Gastroesophageal sphincter (tissue), 4 donors: ENCODE results near the gene OLFML3. TPM values are rescaled to one million over a fixed set of nuclear protein-coding genes. Genes with fewer than 3 reads are reported as not detected.
A peak's percentile ranks its signal among the peaks of the same experiment; 100 is the strongest.

Experiments used
- ATAC-seq: fragments of 150-250 bp; one replicate; pipeline ENCODE4 v1.9.1; 2016; ENCODE audit warnings: mild to moderate bottlenecking, moderate library complexity
- H3K27ac ChIP-seq, 4 donors: fragments of 200-600 bp; sonication (generic) in 3 of 4; 1 replicate in 3 of 4; 2 replicates in 1 of 4; pipeline ENCODE4 v1.5.1; 2016 to 2019
- H3K27me3 ChIP-seq: fragments of 200-600 bp; sonication (generic); one replicate; pipeline ENCODE4 v1.5.1; 2019
- H3K36me3 ChIP-seq, 2 donors: fragments of 200-600 bp; sonication (generic); one replicate each; pipeline ENCODE4 v1.5.1; 2019; ENCODE audit warnings: control low read depth in 1 of 2
- H3K4me1 ChIP-seq, 3 donors: fragments of 200-600 bp; sonication (generic); 1 replicate in 2 of 3; 2 replicates in 1 of 3; pipeline ENCODE4 v1.5.1; 2016 to 2019; ENCODE audit warnings: control low read depth in 2 of 3
- H3K4me3 ChIP-seq, 2 donors: fragments of 200-600 bp; sonication (generic); one replicate each; pipeline ENCODE4 v1.5.1; 2019; ENCODE audit warnings: mild to moderate bottlenecking in 1 of 2, moderate library complexity in 1 of 2
- H3K9me3 ChIP-seq, 3 donors: fragments of 200-600 bp; sonication (generic); one replicate each; pipeline ENCODE4 v1.5.1; 2017 to 2019; ENCODE audit warnings: control low read depth in 2 of 3
- EP300 ChIP-seq: sonication (generic); formaldehyde crosslinking; IDR thresholded peaks from one replicate; pipeline ENCODE4 v1.6.1; 2017; ENCODE audit warnings: antibody characterized with exemption, mild to moderate bottlenecking
- POLR2A ChIP-seq, 2 donors: fragments of 450-650 bp; IDR thresholded peaks; one replicate each; pipeline ENCODE4 v1.6.1; 2017; ENCODE audit warnings: antibody characterized with exemption in 2 of 2, mild to moderate bottlenecking in 2 of 2, moderate library complexity in 1 of 2
- POLR2AphosphoS5 ChIP-seq: sonication (generic); formaldehyde crosslinking; IDR thresholded peaks from one replicate; pipeline ENCODE4 v1.6.1; 2017; ENCODE audit warnings: antibody characterized with exemption
- WGBS, 2 donors: methylation state at CpG; one replicate each; pipeline ENCODE4 v1.1.5; 2018; ENCODE audit warnings: low coverage in 1 of 2; 5-methylcytosine and 5-hydroxymethylcytosine counted together
- total RNA-seq, 4 donors: library from RNA; depleted of rRNA; stranded (reverse); fragments of >200 nt; gene quantifications; one replicate each; pipeline ENCODE4 v1.1.0, GENCODE V29; 2016
- TF ChIP-seq, protein P1 (sequence below), 4 experiments: fragments of 200-600 bp in 2 of 4; fragments of 450-650 bp in 2 of 4; sonication (generic) in 1 of 4; IDR thresholded peaks; one replicate each; pipeline ENCODE4 v1.5.1; 2017 to 2019; ENCODE audit warnings: antibody characterized with exemption in 4 of 4, mild to moderate bottlenecking in 2 of 4, moderate library complexity in 2 of 4

Gene OLFML3, protein sequence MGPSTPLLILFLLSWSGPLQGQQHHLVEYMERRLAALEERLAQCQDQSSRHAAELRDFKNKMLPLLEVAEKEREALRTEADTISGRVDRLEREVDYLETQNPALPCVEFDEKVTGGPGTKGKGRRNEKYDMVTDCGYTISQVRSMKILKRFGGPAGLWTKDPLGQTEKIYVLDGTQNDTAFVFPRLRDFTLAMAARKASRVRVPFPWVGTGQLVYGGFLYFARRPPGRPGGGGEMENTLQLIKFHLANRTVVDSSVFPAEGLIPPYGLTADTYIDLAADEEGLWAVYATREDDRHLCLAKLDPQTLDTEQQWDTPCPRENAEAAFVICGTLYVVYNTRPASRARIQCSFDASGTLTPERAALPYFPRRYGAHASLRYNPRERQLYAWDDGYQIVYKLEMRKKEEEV
- 100 to 1,000 TPM in 1 of 4 donors, 10 to 100 TPM in 3; 62.4 to 155 (median 65.5) TPM for total RNA-seq

DNA sequence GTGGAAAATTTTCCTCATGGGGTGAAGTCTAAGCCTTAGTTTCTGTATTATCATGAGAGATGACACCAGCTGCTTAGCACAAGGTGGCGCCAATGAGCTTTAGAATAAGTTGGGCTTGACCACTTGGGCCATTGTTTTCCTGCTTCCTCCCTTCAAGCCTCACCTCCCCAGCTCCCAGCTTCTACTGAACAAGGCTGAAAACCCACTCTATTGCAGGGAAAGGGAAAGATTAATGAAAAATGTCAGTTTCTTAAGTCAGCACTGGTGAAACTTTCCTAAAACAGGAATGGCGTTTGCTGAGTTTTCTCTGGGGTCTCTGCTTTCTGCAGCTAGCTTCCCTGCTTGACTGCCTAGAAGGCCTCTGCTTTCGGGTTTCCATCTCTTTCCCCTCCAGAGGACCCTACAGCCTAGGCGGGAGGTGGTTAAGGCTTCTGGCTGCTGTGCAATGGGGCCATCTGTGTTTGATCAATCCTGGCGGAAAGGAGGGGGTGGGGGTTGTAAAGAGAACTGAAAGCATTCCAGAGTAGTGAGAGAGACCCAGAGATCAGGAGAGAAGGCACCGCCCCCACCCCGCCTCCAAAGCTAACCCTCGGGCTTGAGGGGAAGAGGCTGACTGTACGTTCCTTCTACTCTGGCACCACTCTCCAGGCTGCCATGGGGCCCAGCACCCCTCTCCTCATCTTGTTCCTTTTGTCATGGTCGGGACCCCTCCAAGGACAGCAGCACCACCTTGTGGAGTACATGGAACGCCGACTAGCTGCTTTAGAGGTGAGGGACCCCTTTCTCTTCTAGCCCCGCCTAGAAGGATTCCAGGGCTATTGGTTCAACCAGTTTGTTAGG, at the start of gene OLFML3:
TSS of gene OLFML3 (plus strand) at position 612 of the 840 bp plus-strand sequence. CDS start at position 655, 43 bp downstream.
- Histone ChIP-seq H3K36me3 (peaks cover 0 to 26% of the 10 kb centered on the region in 2 donors), H3K4me1 (peaks cover 0 to 93% (median 36%) of the 10 kb centered on the region in 3 donors), H3K9me3 (no peaks in the 10 kb centered on the region), H3K4me3 (peak within 1 kb of the TSS; percentile 24 to 51), H3K27ac (peak within 1 kb of the TSS; percentile 65 to 85 (median 82)), H3K27me3 (no peaks in the 10 kb centered on the region)
- peak; percentile 70 for ATAC-seq
- 6 to 12% methylated on average over 10 to 11 of the region's 13 CpGs for WGBS, 2 donors
- TF ChIP-seq POLR2AphosphoS5 (peak; percentile 92), POLR2A (IDR thresholded peaks at IDR 0.05) (peak; percentile 37 to 42), EP300 (no peak)
- TF ChIP-seq, protein P1, sequence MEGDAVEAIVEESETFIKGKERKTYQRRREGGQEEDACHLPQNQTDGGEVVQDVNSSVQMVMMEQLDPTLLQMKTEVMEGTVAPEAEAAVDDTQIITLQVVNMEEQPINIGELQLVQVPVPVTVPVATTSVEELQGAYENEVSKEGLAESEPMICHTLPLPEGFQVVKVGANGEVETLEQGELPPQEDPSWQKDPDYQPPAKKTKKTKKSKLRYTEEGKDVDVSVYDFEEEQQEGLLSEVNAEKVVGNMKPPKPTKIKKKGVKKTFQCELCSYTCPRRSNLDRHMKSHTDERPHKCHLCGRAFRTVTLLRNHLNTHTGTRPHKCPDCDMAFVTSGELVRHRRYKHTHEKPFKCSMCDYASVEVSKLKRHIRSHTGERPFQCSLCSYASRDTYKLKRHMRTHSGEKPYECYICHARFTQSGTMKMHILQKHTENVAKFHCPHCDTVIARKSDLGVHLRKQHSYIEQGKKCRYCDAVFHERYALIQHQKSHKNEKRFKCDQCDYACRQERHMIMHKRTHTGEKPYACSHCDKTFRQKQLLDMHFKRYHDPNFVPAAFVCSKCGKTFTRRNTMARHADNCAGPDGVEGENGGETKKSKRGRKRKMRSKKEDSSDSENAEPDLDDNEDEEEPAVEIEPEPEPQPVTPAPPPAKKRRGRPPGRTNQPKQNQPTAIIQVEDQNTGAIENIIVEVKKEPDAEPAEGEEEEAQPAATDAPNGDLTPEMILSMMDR (IDR thresholded peaks at IDR 0.05): peak; percentile 54 to 84 (median 82)

DNA sequence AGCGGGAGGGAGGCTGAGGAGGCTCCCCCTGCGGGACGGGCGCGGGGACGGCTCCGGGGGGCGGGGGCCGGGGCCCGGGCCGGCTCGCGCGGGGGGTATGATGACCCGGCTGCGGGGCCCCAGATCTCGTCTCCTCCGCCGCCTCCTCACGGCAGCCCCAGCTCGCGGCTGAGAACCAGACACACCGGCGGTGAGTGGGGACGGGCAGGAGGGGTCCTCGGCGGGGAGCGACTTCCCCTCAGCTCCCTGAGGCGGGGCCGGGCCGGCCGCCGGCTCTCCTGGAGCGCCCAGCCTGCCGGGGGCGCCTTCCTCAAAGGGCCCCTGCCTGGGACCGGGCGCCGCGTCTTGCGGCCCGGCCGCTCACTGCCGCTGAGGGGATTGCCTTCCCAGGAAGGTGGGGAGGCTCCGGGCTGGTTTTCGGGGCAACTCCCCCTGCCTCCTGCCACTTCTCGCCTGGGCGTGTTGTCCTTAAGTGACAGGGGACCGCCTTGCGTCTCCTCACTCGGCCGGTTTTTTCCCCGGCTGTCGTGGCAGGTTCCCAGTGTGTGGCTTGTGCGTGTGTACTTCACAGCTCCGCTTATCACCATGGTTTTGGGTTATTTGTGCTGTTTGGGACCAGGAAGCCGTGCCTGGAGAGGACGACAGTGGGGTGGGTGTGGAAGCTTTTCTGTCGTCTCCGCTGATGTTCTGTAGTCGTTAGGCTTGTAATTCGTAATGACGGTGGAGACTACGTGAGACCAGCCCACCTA, 49.4 kb upstream of the OLFML3 start:
- Histone ChIP-seq H3K4me3 (peak overlapping the region; percentile 77 to 93), H3K27ac (peak overlapping the region; percentile 82 to 99 (median 98)), H3K36me3 (no peaks in the 10 kb centered on the region), H3K27me3 (no peaks in the 10 kb centered on the region), H3K9me3 (no peaks in the 10 kb centered on the region), H3K4me1 (peaks cover 0 to 58% (median 20%) of the 10 kb centered on the region in 3 donors)
- ATAC-seq: peak; percentile 60
- WGBS, 2 donors: 0% methylated on average over 7 of the region's 64 CpGs; no CpG with 5 or more reads in 1 of the 2 donors
- TF ChIP-seq, protein P1 (IDR thresholded peaks at IDR 0.05): peak in 1 of 4 experiments; percentile 40
- no peak for TF ChIP-seq POLR2AphosphoS5
- TF ChIP-seq EP300: no peak
- no peak for TF ChIP-seq POLR2A (IDR thresholded peaks at IDR 0.05)

DNA sequence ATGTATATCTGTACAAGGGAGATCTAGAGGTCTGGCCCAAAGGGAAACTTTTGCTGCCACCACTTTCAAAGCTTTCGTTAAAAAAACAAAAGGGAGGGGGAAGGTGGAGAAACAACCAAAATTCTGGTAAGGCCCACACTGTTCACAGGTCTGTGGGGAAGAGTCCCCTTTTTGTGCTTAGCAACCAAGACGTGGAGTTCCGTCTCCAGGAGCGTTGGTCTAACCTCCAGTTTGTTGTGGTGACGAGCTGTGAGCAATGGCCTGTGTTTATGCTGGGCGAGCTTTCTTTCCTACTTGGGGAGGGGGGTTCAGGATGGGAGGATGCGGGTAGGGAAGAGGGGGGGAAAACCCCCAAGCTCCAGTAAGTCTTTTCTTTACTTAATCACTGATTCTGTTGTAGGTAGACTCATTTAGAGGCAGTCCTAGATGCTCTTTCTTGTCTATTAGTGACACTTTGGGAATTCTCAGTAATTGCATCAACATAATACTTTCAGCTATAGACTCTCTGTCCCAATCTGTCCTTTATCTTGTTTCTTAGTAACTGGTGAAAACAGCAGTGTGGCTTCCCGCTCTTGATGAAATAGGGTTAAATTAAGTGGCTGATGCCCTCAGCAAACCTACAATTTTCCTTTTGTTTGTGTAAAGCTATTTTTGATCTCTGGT, 48.6 kb upstream of the OLFML3 start:
- Histone ChIP-seq H3K4me1 (peaks cover 0 to 58% (median 20%) of the 10 kb centered on the region in 3 donors), H3K4me3 (peak overlapping the region; percentile 77 to 93)
- 0 to 2% methylated on average over 2 to 6 of the region's 8 CpGs for WGBS, 2 donors

DNA sequence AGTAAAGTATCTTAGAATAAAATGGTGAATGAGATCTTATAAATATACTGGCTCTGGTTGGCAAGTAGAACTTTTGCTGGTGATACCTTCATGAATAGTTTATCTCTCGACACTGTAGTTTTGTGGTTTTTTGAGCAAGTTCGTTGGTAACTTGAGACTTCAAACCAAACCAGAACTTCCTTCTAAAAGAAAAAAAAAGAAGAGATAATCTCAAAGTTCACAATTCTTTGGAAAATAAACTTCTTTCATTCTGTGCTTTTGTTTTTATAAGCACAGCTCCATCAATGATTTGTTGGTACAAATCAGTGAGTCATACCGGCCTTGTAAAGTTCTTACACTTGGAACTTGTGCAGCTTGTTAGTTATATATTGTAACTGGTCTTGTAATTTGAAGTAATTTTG, 47.8 kb upstream of the OLFML3 start:
- Histone ChIP-seq H3K4me3 (peak overlapping the region in 1 of 2 donors; percentile 93), H3K9me3 (no peaks in the 10 kb centered on the region), H3K27ac (peak overlapping the region; percentile 45 to 99 (median 90)), H3K4me1 (peaks cover 0 to 63% (median 20%) of the 10 kb centered on the region in 3 donors), H3K36me3 (no peaks in the 10 kb centered on the region), H3K27me3 (no peaks in the 10 kb centered on the region)
- 13 to 20% methylated on average over 3 of the region's 3 CpGs for WGBS, 2 donors
- TF ChIP-seq POLR2A (IDR thresholded peaks at IDR 0.05) (no peak), EP300 (no peak), POLR2AphosphoS5 (no peak)
- TF ChIP-seq, protein P1 (IDR thresholded peaks at IDR 0.05): no peak
- no peak for ATAC-seq

More for the DNA sequence above, 48.6 kb upstream of the OLFML3 start:
- TF ChIP-seq POLR2AphosphoS5: peak; percentile 12
- TF ChIP-seq POLR2A (IDR thresholded peaks at IDR 0.05): no peak
- TF ChIP-seq EP300: no peak
- peak overlapping the region; percentile 82 to 99 (median 98) for H3K27ac ChIP-seq
- no peak for ATAC-seq
- no peaks in the 10 kb centered on the region for H3K27me3 ChIP-seq
- H3K36me3 ChIP-seq: no peaks in the 10 kb centered on the region
- no peaks in the 10 kb centered on the region for H3K9me3 ChIP-seq
